GM10266 (cell line): ENCODE measurements around the gene LEFTY2.

Experiments used
- DNase-seq: peaks from one replicate; pipeline ENCODE4 v3.0.0; 2012; ENCODE audit errors: extremely low spot score
- TF ChIP-seq, protein P1 (sequence below): IDR thresholded peaks from 2 replicates; pipeline ENCODE4 v1.5.1; 2012; ENCODE audit warnings: mild to moderate bottlenecking, low read depth; ENCODE audit not compliant: control insufficient read depth, insufficient read depth; ENCODE audit errors: missing control alignments

LEFTY2 gene

GRCh38 chr1:225961659-225962439, 20.8 kb upstream of the LEFTY2 start:
- TF ChIP-seq, protein P1, sequence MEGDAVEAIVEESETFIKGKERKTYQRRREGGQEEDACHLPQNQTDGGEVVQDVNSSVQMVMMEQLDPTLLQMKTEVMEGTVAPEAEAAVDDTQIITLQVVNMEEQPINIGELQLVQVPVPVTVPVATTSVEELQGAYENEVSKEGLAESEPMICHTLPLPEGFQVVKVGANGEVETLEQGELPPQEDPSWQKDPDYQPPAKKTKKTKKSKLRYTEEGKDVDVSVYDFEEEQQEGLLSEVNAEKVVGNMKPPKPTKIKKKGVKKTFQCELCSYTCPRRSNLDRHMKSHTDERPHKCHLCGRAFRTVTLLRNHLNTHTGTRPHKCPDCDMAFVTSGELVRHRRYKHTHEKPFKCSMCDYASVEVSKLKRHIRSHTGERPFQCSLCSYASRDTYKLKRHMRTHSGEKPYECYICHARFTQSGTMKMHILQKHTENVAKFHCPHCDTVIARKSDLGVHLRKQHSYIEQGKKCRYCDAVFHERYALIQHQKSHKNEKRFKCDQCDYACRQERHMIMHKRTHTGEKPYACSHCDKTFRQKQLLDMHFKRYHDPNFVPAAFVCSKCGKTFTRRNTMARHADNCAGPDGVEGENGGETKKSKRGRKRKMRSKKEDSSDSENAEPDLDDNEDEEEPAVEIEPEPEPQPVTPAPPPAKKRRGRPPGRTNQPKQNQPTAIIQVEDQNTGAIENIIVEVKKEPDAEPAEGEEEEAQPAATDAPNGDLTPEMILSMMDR = no peak
- DNase-seq = no peak

DNA sequence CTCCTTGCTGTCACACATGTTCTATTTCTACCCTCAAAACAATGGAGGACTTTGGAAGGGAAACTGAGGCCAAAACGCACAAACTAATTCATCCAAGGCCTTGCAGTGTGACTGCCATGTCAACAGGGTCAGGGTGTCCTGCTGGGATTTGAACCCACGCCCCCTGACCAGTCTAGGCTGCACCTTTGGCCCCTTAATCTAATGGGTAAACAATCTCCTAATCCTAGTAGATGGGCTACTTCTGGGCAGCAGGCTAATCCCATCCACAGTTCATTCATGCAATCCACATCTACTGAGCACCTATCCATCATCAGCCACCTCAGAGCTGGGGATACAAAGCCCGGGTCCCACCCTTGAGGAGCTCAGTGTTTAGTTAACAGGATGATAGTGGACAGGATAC, 17.0 kb upstream of the LEFTY2 start:
- TF ChIP-seq, protein P1 = no peak
- DNase-seq = no peak

GRCh38 chr1:225954753-225955152, 13.7 kb upstream of the LEFTY2 start:
- DNase-seq = no peak
- TF ChIP-seq, protein P1 = no peak

GRCh38 chr1:225953315-225953714, 12.3 kb upstream of the LEFTY2 start:
- no peak for DNase-seq
- TF ChIP-seq, protein P1 = no peak

DNA sequence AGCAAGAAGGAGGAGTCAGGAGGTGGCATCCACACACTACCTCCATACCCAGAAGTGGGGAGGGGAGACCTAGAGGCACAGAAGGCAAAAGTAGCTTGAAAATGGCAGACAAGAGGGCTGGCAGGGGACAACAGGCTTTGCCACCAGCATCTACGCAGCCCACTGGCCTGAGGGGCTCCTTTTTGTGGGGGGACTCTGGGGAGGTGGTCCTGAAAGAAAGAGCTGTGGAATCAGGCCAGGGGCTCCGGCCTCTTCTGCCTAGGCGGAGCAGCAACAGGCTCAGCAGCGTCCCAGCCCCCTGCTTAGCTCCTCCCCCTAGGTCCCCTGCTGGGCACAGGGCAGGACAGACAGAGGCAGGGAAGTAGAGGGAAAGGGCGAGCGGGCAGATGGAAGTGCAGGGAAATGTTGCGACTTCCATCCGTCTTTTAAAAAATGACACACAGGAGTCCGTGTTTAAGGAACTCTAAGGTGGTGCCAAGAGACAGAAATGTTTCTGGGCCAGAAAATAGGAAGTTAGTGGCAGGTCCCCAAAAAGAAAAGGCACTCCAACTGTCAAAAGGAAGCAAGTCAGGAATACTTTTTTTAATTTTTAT, 10.0 kb upstream of the LEFTY2 start:
- TF ChIP-seq, protein P1 = no peak
- no peak for DNase-seq

DNA sequence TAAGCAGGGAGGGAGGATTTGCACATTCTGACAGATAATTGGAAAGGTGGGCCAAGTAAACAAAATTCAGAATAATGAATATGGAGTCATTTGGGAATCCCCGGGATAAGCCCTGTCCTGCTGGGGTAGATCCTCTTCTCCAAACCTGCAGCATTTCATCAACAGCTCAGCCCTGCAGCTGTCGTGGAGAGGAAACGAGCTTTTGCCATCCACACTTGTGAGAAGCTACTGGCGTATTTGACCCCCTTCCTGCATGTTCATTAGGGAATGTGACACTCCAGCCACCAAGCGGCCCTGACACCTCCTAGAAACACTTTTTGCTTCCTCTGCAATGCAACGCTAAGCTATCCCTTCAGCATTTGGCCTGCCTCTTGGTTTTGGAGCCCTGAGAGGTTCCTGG, 8.0 kb upstream of the LEFTY2 start:
- DNase-seq = no peak
- TF ChIP-seq, protein P1 = no peak

DNA sequence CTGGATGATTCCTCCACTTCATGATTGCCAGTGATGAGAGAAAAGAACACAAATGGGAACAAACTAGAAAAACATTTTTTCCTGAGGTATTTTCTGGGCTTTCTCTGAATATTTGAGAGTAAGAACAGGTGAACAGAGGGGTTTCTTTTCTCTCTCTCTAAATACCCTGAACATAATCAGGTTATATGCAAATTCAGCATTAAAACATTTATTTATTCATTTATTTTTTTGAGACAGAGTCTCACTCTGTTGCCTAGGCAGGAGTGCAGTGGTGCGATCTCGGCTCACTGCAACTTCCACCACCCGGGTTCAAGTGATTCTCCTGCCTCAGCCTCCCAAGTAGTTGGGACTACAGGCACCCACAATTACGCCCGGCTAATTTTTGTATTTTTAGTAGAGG, 5.8 kb upstream of the LEFTY2 start:
- TF ChIP-seq, protein P1 = no peak
- DNase-seq = no peak
